Trophoblast cell (in vitro differentiated cells and primary cell): ENCODE measurements around the gene UGT1A5.
"Not testable (repeated sequence)": the region's sequence is repeated elsewhere in the genome, so short reads cannot be mapped to it uniquely, and the experiment has no call there.

Experiments
- DNase-seq, 2 donors: peaks; one replicate each; pipeline ENCODE4 v3.0.0-alpha.2; 2016
- H2AFZ ChIP-seq: 2 replicates; pipeline ENCODE4 v1.6.1; 2013; ENCODE audit warnings: low read length, moderate library complexity, mild to moderate bottlenecking; ENCODE audit not compliant: insufficient read depth, poor library complexity
- H2AK5ac ChIP-seq: 2 replicates; pipeline ENCODE4 v1.6.1; 2013; ENCODE audit warnings: mild to moderate bottlenecking, low read length
- H2BK120ac ChIP-seq: 2 replicates; pipeline ENCODE4 v1.6.1; 2013; ENCODE audit warnings: low read length, mild to moderate bottlenecking, moderate library complexity; ENCODE audit not compliant: insufficient read depth, poor library complexity
- H2BK12ac ChIP-seq: 2 replicates; pipeline ENCODE4 v1.6.1; 2013; ENCODE audit warnings: mild to moderate bottlenecking, low read length, moderate library complexity
- H2BK5ac ChIP-seq: 2 replicates; pipeline ENCODE4 v1.6.1; 2013; ENCODE audit warnings: low read length, low read depth, moderate library complexity, mild to moderate bottlenecking; ENCODE audit not compliant: poor library complexity
- H3K14ac ChIP-seq: 2 replicates; pipeline ENCODE4 v1.6.1; 2013; ENCODE audit warnings: mild to moderate bottlenecking, low read length
- H3K18ac ChIP-seq: 2 replicates; pipeline ENCODE4 v1.6.1; 2013; ENCODE audit warnings: mild to moderate bottlenecking, low read length
- H3K23ac ChIP-seq: 2 replicates; pipeline ENCODE4 v1.6.1; 2013; ENCODE audit warnings: low read length
- H3K27ac ChIP-seq: 2 replicates; pipeline ENCODE4 v1.5.1; 2013; ENCODE audit warnings: low read depth, mild to moderate bottlenecking, inconsistent platforms, low read length, moderate library complexity
- H3K27me3 ChIP-seq: 2 replicates; pipeline ENCODE4 v1.6.1; 2013; ENCODE audit warnings: inconsistent platforms, mild to moderate bottlenecking, low read length, moderate library complexity; ENCODE audit not compliant: insufficient read depth
- H3K36me3 ChIP-seq, 2 experiments: 1 replicate in 1 of 2; 2 replicates in 1 of 2; pipeline ENCODE4 v1.6.1; 2013; ENCODE audit warnings: low read length in 2 of 2, mild to moderate bottlenecking in 2 of 2, moderate library complexity in 1 of 2; ENCODE audit not compliant: insufficient read depth in 2 of 2, control insufficient read depth in 1 of 2
- H3K4ac ChIP-seq: 2 replicates; pipeline ENCODE4 v1.6.1; 2013; ENCODE audit warnings: low read depth, mild to moderate bottlenecking, low read length, moderate library complexity
- H3K4me1 ChIP-seq, 2 experiments: 1 replicate in 1 of 2; 2 replicates in 1 of 2; pipeline ENCODE4 v1.6.1; 2013; ENCODE audit warnings: low read length in 2 of 2, mild to moderate bottlenecking in 2 of 2, moderate library complexity in 1 of 2; ENCODE audit not compliant: insufficient read depth in 2 of 2, control insufficient read depth in 1 of 2
- H3K4me2 ChIP-seq: 2 replicates; pipeline ENCODE4 v1.6.1; 2013; ENCODE audit warnings: inconsistent platforms, mild to moderate bottlenecking, low read length, moderate library complexity
- H3K4me3 ChIP-seq: 2 replicates; pipeline ENCODE4 v1.5.1; 2013; ENCODE audit warnings: mild to moderate bottlenecking, low read depth, low read length, inconsistent platforms
- H3K79me1 ChIP-seq: one replicate; pipeline ENCODE4 v1.6.1; 2013; ENCODE audit warnings: low read length
- H3K79me2 ChIP-seq: 2 replicates; pipeline ENCODE4 v1.6.1; 2013; ENCODE audit warnings: low read length, mild to moderate bottlenecking; ENCODE audit not compliant: control insufficient read depth, insufficient read depth, poor library complexity
- H3K9ac ChIP-seq: 2 replicates; pipeline ENCODE4 v1.6.1; 2013; ENCODE audit warnings: mild to moderate bottlenecking, low read length
- H3K9me3 ChIP-seq: 2 replicates; pipeline ENCODE4 v1.6.1; 2013; ENCODE audit warnings: low read depth, mild to moderate bottlenecking, control low read depth, inconsistent platforms, low read length; ENCODE audit not compliant: insufficient read depth
- H4K12ac ChIP-seq: 2 replicates; pipeline ENCODE4 v1.6.1; 2013; ENCODE audit warnings: low read depth, mild to moderate bottlenecking, low read length, moderate library complexity
- H4K8ac ChIP-seq: 2 replicates; pipeline ENCODE4 v1.6.1; 2013; ENCODE audit warnings: low read depth, mild to moderate bottlenecking, low read length, moderate library complexity
- H4K91ac ChIP-seq: one replicate; pipeline ENCODE4 v1.6.1; 2013; ENCODE audit warnings: low read depth, mild to moderate bottlenecking, low read length, moderate library complexity
- WGBS: extraction: QIAGEN DNeasy Blood & Tissue Kit; methylation state at CpG from one replicate; pipeline ENCODE4 v1.1.7; 2013; ENCODE audit warnings: missing lambda C conversion rate; ENCODE audit not compliant: insufficient read length, insufficient coverage; ENCODE audit errors: extremely low coverage; 5-methylcytosine and 5-hydroxymethylcytosine counted together

UGT1A5 gene

GRCh38 chr2:233698740-233699139 is 14.0 kb upstream of the UGT1A5 start:
- peak overlapping the region; percentile 33 for H2BK5ac ChIP-seq
- H3K9me3 ChIP-seq: no peaks in the 10 kb centered on the region
- peak overlapping the region; percentile 72 for H2BK12ac ChIP-seq
- no CpG with 5 or more reads among the region's 4 CpGs for WGBS
- peak overlapping the region; percentile 1 for H4K91ac ChIP-seq
- peaks cover 0 to 2% of the 10 kb centered on the region in 2 experiments for H3K4me1 ChIP-seq
- H3K27ac ChIP-seq: no peak overlapping the region
- no peak overlapping the region for H3K14ac ChIP-seq
- H3K4ac ChIP-seq: no peak overlapping the region
- H3K9ac ChIP-seq: no peak overlapping the region
- no peak overlapping the region for H2AFZ ChIP-seq
- no peak overlapping the region for H2BK120ac ChIP-seq
- no peak for DNase-seq
- no peaks in the 10 kb centered on the region for H3K27me3 ChIP-seq
- no peak overlapping the region for H4K8ac ChIP-seq
- H3K79me1 ChIP-seq: peaks cover 4% of the 10 kb centered on the region
- H3K23ac ChIP-seq: no peak overlapping the region
- no peaks in the 10 kb centered on the region for H3K36me3 ChIP-seq
- no peak overlapping the region for H3K4me3 ChIP-seq
- no peak overlapping the region for H4K12ac ChIP-seq
- no peak overlapping the region for H3K4me2 ChIP-seq
- peaks cover 1% of the 10 kb centered on the region for H3K79me2 ChIP-seq
- H3K18ac ChIP-seq: no peak overlapping the region
- H2AK5ac ChIP-seq: no peak overlapping the region

GRCh38 chr2:233699424-233700027 is 13.2 kb upstream of the UGT1A5 start:
- H3K9ac ChIP-seq: no peak overlapping the region
- H2BK120ac ChIP-seq: peak overlapping the region; percentile 94
- no peak overlapping the region for H3K4me2 ChIP-seq
- peak overlapping the region; percentile 56 for H4K8ac ChIP-seq
- peaks cover 1% of the 10 kb centered on the region for H3K79me2 ChIP-seq
- no peaks in the 10 kb centered on the region for H3K9me3 ChIP-seq
- H2BK5ac ChIP-seq: peak overlapping the region; percentile 98
- H2AK5ac ChIP-seq: no peak overlapping the region
- no CpG with 5 or more reads among the region's 8 CpGs for whole genome bisulfite sequencing
- H3K23ac ChIP-seq: no peak overlapping the region
- peak overlapping the region; percentile 59 for H3K27ac ChIP-seq
- H3K18ac ChIP-seq: no peak overlapping the region
- no peaks in the 10 kb centered on the region for H3K27me3 ChIP-seq
- no peak overlapping the region for H2AFZ ChIP-seq
- no peak overlapping the region for H4K12ac ChIP-seq
- no peak overlapping the region for H3K4ac ChIP-seq
- DNase-seq: peak in 1 of 2 donors; percentile 27
- peak overlapping the region; percentile 66 for H2BK12ac ChIP-seq
- peak overlapping the region; percentile 68 for H4K91ac ChIP-seq
- peaks cover 4% of the 10 kb centered on the region for H3K79me1 ChIP-seq
- no peak overlapping the region for H3K4me3 ChIP-seq
- H3K14ac ChIP-seq: peak overlapping the region; percentile 48
- H3K36me3 ChIP-seq: no peaks in the 10 kb centered on the region
- peaks cover 0 to 2% of the 10 kb centered on the region in 2 experiments for H3K4me1 ChIP-seq

- WGBS: no CpG with 5 or more reads among the region's 1 CpG
- H3K4ac ChIP-seq: no peak overlapping the region
- no peak overlapping the region for H2AFZ ChIP-seq
- no peak overlapping the region for H3K4me2 ChIP-seq
- peak overlapping the region; percentile 88 for H2BK120ac ChIP-seq
- no peaks in the 10 kb centered on the region for H3K9me3 ChIP-seq
- no peak overlapping the region for H2BK12ac ChIP-seq
- peaks cover 0 to 2% of the 10 kb centered on the region in 2 experiments for H3K4me1 ChIP-seq
- H3K36me3 ChIP-seq: no peaks in the 10 kb centered on the region
- H3K4me3 ChIP-seq: no peak overlapping the region
- H4K8ac ChIP-seq: no peak overlapping the region
- H3K9ac ChIP-seq: no peak overlapping the region
- no peak overlapping the region for H3K18ac ChIP-seq
- no peaks in the 10 kb centered on the region for H3K27me3 ChIP-seq
- no peak overlapping the region for H3K23ac ChIP-seq
- no peak overlapping the region for H4K12ac ChIP-seq
- peak overlapping the region; percentile 98 for H2BK5ac ChIP-seq
- peaks cover 4% of the 10 kb centered on the region for H3K79me1 ChIP-seq
- peak overlapping the region; percentile 48 for H3K14ac ChIP-seq
- peaks cover 1% of the 10 kb centered on the region for H3K79me2 ChIP-seq
- H2AK5ac ChIP-seq: no peak overlapping the region
- peak overlapping the region; percentile 68 for H4K91ac ChIP-seq
- H3K27ac ChIP-seq: peak overlapping the region; percentile 59
- DNase-seq: peak; percentile 46 to 88
Observed at GRCh38 chr2:233700028-233700635, 12.6 kb upstream of the UGT1A5 start.

GRCh38 chr2:233700842-233701241 is 11.9 kb upstream of the UGT1A5 start:
- H3K14ac ChIP-seq, H3K27me3 ChIP-seq, H4K91ac ChIP-seq, H3K4me2 ChIP-seq, H4K12ac ChIP-seq, H3K18ac ChIP-seq, H3K4ac ChIP-seq, H3K23ac ChIP-seq, H2BK5ac ChIP-seq, H3K9me3 ChIP-seq, H3K36me3 ChIP-seq, H3K79me1 ChIP-seq, DNase-seq, H3K27ac ChIP-seq, H2AFZ ChIP-seq, H2BK120ac ChIP-seq, H2BK12ac ChIP-seq, H3K4me1 ChIP-seq, H3K79me2 ChIP-seq, H3K4me3 ChIP-seq, H4K8ac ChIP-seq, H2AK5ac ChIP-seq, H3K9ac ChIP-seq: not testable (repeated sequence)
- WGBS: no CpG with 5 or more reads among the region's 5 CpGs
